HG03196 (cell line): Measurements from ENCODE around the gene ANKRD42.
A peak's percentile ranks its signal among the peaks of the same experiment; 100 is the strongest.
"Not testable (repeated sequence)": the region's sequence is repeated elsewhere in the genome, so short reads cannot be mapped to it uniquely, and the experiment has no call there.

Source experiments
- ATAC-seq: cut with Tn5 transposase; IDR thresholded peaks from one replicate; pipeline ENCODE4 v1.9.1; 2021; ENCODE audit not compliant: unreplicated experiment

The ANKRD42 gene

DNA sequence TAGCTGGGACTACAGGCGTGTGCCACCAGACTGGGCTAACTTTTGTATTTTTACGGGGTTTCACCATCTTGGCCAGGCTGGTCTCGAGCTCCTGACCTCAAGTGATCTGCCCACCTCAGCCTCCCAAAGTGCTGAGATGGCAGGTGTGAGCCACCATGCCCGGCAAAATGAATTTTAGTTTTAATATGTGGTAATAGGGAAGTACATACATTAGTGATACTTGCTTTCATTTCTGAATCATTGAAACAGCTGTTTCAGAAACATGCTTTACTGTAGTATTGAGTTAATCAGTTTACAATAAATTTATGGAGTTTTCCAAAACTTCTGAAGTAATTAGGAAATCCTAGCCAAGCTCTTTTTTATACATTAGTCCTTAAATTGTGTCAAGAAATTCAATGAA lies 21.0 kb upstream of the ANKRD42 start:
- ATAC-seq, result no peak

DNA sequence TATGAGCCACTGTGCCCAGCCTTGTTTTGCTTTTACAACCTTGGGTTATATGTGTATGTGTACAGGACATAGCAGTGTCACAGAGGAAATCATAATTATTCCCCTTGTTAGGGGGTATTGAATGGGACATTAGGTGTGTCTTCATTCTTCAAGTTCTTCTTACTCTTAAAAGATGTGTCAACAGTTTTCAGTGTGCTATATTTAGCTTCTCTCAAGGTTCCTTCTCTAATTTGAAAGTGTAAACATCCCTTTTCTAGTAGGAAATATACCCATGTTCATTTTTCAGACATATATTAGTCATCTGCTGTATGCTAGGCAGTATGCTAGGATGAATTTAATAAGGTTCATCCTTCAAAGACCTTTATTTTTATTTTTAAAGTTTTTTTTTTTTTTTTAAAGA lies 19.5 kb upstream of the ANKRD42 start:
- ATAC-seq, result peak; percentile 44

DNA sequence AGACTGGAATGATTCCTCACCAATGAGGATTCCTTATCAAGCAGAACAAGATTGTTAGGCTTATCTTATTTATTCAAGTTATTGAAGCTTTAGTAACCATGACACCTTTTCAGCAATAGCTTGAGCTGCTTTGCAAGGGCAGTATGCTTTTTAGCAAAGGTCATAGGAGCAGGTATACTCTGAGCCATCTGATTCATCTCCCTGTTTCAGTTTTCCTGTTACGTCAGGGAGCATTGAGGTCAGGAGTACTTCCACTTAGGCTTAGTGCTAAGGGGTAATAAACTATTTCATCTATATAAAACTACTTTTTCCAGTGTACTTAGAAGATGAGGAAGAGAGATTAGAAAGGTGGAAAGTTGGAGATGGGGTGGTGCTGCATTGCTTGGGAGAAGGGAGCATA lies 17.7 kb upstream of the ANKRD42 start:
- no peak for ATAC-seq

DNA sequence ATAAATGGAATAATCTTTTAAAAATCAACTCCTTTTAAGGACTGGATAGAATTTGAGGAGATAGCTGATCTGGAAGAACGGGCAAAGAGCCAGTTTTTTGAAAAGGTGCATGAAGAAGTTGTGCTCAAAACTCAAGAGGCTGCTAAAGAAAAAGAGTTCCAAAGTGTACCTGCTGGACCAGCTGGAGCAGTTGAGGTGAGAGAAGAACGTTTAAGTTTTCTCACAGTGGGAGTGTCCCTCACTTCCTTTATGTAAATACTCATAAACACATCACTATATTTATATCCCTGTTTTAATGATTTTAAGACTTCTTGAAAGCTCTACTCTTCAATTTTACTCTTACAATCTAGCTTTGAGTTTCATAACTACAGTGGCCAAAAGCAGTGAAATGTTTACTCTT lies 11.7 kb upstream of the ANKRD42 start:
- ATAC-seq, result no peak

DNA sequence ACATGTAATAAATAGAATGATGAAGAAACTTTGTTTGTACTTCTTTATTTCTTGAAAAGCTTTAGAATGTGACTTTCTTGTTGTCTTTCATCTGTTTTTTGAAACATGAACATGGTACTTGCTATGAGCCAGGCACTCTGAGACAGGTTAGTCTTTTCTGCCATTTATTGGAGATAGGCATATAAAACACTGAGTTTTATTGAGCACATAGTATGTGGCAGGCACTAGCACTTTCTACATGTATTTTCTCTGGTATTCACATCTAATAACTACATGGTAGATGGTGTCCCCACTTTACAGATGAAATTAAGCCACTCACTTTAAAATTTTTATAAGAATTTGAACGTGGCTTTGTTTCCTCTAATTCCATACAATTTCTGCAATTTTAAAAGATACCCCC lies 7.7 kb upstream of the ANKRD42 start:
- ATAC-seq, result no peak

DNA sequence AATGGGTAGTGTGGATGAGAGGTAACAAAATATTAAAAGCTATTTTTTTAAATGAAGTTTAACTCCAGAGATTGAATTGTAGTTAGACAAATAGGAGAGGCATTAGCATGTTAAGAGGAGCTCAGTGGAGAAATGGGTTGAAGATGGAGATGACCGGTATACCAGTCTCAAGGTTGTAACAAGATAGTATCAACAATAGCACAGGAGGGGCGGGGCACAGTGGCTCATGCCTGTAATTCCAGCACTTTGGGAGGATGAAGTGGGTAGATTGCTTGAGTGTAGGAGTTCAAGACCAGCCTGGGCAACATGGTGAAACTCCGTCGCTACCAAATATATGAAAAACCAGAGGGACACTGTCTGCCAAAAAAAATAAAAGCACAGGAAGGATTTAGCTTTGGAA lies 6.0 kb upstream of the ANKRD42 start:
- ATAC-seq, result no peak

DNA sequence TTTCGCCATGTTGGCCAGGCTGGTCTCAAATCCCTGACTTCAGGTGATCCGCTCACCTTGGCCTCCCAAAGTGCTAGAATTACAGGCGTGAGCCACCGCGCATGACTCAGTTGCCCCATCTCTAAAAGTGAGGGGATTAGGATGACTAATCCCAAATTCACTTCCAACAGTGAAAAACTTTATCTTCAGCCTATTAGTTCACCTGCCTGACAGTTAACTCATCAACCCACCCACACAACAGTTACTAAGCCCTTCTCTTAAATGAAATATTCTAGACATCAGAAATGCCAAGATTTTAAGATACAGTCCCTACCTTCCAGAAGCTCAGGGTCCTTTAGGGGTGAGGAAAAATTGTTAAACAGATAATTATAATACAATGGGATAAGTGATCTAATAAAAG lies 2.0 kb upstream of the ANKRD42 start:
- ATAC-seq, result no peak

DNA sequence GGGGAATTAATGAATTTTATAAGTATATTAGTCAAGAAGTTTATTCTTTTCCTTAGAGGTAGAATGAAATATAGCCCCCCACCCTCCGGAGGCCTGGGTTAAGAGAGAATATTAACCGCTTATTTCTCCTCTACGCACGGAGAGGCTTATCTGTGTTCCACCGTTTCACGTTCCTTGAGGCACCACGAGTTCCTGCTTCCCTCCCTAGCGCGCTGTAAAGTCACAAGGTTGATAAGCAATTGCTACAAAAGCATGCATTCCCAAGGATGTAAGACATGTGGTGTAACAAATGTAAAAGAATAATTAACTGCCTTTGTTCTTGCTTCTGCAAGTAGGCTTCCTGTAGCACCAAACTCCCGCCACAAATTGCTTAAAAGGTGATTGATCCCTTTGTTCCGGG lies 1.5 kb upstream of the ANKRD42 start:
- no peak for ATAC-seq

DNA sequence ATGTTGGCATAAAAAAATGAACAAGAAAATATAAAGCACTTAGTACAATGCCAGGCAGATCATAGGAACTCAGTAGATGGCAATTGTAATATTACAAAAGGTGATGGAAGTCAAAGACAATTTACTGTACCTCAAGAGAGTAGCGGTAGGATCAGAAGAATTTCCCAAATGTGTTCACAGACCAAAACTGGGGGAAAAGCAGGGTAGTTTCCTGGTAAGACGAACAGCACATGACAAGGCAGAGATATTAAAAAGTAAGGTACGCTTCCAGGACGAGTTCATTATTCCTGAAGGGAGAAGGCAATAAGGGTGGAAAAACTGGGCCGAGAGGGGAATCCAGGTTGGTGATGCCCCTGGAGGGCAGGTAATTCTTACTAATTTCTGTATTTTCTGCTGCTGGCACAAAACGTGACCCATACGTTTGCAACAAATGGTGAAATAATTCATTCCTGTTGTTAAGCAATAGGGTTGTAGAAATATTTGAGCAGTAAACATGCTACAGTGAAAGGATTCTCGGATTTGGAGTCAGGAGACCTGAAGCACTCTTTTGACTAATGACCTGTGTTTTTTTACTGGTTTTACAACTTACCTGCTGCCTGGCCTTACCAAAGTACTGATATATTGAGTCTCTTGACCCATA lies 786 bp upstream of the ANKRD42 start:
- ATAC-seq, result no peak

DNA sequence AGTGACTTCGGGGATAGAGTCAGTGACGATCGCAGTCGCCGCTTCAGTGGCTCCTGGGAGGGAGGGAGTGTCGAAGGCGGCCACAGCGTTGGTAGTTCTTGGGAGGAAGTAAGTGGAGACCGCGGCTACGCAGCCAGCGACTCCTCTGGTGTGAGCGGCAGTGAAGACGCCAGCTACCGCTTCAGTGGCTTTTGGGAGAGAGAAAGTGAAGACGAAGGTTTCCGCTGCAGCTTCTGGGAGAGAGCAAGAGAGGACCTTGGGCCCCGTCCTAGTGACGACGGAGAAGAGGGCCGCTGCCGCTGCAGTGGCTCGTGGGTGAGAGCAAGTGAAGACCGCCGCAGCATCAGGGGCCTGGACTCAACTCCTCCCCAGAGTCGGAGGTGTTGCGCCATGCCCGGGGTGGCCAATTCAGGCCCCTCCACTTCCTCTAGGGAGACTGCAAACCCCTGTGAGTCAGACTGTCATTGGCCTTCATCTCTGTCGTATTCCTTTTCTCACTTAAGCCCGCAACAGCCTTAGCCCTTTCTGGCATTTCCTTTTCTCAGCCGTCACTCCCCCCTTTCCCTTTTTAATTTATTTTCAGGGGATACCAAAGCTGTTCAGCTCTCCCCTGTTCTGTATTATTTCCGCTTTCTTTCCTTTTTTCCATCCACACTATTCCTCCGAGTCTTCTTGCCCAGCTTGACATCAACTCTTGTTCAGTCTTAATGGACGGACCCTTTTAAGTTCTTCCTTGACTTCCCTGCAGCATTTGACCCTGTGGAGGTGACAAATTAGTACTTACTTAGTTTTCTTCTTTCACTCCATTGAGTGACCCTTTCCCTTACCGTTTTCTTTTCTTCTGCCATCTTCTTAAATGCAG lies 1.0 kb downstream of the ANKRD42 start:
- peak; percentile 39 for ATAC-seq

DNA sequence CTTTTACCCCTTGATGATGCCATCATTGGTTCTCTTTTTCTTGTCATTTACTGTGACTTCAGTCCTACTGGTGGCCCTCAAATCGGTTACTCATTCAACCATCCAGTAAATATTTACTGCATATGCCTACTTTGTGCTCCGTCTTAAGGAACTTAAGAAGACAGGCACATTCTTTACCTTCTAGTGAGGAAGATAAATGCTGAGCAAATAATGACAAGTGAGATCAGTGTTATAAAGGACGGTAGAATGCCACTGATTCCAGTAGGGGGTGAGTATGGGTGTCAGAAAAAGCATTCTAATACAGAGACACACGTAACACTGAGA lies 1.6 kb downstream of the ANKRD42 start:
- no peak for ATAC-seq

DNA sequence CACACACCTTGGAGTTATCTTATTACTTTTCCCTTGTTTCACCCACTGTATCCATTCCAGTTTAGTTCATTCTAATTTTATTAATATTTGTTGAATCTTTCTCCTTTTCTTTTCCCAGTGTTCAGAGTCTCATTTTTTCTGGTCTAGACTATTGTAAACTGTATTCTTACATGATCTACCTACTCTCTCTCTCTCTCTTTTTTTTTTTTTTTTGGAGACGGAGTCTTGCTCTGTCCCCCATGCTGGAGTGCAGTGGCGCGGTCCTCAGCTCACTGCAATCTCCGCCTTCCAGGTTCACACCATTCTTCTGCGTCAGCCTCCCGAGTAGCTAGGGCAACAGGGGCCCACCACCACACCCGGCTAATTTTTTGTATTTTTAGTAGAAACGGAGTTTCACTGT lies 2.1 kb downstream of the ANKRD42 start:
- no peak for ATAC-seq

DNA sequence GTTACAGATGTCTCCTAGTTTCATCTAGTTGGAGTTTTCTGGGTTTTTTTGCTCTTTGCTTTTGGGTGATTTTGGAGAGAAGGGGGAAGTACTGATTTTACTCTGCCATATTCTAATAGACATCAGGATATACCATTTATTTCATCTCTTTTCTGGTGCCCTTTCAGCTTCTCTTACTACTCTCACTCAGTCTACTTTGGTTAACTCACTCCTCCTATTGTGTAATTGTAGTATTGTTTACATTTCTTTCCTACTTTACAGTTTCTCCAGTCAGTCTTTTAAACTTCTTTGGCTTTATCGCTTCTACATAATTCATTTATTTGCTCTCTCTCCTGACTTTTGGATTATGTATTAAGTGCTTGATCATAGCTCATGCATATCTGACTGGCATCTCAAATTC lies 6.5 kb downstream of the ANKRD42 start:
- ATAC-seq, result no peak

DNA sequence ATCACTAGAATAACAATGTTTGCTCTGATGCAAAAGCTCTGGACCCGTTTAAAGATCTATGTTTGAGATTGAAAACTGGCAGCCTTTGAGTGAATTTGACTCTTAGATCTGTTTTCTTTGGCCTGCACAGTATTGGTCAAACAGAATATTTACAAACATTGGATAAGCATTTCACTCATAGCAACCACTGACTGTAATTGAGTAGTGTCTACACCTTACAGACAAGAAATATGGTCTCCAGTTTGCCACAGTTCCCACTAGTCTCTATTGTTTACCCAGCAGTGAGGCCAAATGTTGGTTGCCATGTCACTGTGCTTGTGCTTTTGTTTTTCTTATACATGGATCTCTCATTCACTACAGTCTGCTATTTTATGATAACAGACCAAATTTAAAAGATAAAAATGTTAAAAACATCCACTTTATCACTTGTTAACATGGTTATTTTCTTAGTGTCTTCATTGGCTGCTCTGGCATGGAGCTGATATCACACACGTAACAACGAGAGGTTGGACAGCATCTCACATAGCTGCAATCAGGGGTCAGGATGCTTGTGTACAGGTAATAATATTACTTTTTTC lies 12.2 kb downstream of the ANKRD42 start:
- no peak for ATAC-seq

DNA sequence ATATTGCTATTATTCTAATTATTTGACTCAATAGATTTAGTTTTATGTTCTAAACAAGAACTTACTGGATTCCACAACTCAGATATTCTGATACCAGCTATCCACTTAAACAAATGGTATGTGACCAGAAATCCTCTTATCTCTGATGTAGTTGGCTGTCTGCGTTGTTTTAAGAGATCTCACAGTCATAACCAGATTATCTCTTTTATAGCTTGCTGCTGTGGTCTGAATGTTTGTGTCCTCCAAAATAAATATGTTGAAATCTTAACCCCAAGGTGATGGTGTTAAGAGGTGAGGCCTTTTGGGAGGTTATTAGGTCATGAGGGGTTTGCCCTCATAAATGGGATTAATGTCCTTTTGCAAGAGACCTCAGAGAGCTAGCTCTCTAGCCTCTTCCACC lies 12.7 kb downstream of the ANKRD42 start:
- no peak for ATAC-seq

DNA sequence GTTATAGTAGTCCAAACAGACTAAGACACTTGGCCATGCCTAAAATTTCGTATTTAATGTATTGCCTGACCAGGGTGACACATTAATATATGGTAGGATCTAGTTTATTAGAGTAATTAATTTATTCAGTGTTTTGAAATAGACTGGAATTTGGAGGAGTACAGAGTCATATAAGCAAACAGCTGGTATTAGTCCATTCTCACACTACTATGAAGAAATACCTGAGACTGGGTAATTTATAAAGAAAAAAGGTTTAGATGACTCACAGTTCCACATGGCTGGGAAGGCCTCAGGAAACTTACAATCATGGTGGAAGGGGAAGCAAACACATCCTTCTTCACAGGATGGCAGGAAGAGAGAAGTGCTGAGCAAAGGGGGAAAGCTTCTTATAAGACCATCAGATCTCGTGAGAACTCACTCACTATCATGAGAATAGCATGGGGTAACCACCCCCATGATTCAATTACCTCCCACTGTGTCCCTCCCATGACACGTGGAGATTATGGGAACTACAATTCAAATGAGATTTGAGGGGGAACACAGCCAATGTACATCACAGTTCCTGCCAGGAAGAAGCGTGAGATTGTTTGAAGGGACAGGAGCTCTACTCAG lies 13.4 kb downstream of the ANKRD42 start:
- ATAC-seq, result not testable (repeated sequence)

DNA sequence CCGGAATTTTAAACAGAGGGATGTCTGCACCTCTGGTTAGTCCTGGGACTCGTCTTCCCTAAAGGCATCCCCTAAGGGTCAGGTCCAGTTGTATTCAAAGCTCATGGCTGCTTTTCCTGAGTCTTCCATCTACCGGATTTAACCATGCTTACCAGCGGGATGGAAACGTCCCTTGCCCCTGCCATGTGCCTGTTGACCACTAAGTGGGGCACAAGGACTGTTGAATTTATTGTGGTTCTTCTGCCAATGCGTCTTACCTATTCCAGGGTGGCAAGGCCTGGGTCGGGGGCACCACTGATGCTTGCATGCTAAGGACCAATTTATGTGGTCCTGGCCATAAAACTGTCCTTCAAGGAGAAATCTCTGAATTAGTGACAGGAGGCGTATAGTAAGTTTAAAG lies 25.6 kb downstream of the ANKRD42 start:
- no peak for ATAC-seq

DNA sequence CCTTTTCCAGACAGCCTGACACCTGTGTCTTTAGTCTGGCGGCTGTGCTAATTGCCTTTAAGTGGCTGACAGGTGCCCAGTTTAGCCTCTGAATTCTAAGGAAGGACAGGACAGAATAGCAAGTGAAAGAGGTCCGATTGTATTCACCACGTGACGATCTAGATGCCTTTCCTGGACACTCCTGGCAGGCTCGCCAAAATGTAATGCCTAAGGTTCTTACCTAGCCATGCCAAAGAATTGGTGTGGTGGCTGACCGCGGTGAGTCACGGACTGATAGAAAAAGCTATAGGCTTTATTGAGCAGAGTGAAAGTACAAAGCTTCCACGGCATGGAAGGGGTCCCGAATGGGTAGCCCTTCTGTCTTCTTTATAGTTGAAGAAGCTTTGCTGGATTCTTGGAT lies 26.7 kb downstream of the ANKRD42 start:
- ATAC-seq, result no peak

DNA sequence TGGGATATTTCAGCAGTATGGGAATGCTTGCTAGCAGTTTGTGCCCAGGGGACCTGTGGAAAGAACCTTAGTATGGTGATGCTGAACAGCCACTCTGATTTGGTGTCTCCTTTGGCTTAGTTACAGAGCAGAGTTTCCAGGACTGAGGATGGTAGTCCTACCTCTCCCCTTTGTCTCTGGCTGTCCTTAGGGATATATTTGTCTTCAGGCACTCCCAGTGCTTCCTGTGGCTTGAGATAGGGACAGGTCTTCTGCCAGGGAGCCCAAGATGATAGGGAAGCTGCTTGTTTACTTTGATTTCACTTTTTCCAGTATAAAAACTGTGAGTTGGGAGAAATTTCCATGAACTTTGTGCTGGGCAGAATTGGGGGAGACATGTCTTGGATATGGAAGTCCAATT lies 28.2 kb downstream of the ANKRD42 start:
- no peak for ATAC-seq

DNA sequence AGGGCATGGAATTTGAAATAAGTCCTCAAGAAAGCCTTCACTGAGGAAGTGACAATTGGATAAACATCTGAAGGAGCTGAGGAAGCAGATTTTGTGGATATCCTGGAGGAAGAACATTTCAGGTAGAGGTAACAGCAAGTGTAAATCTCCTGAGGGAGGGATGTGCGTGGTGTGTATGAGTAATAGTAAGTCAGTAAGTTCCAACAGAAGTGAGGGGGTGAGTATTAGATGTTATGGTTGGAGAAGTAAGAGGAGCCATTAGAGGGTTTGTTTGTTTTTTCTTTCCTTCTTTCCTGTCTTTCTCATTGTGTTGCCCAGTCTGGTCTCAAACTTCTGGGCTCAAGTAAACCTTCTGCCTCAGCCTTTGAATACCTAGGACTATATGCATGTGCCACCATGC lies 29.0 kb downstream of the ANKRD42 start:
- ATAC-seq, result no peak

DNA sequence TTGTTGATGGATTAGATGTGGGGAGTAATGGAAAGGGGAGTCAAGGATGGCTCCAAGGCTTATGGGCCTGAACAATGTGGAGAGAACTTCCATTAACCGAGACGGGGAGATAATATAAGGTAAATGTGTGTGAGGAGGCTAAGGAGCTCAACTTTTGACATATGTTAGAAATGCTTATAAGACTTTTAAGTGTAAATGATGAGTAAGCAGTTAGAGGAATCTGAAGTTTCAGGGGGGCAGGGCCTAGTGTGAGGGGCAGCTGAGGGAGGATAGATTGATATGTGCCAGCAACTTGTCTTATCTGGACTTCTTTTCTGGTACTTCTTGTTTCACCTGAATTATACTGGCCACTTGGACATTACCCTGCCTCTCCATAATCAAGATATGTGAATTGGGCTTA lies 29.9 kb downstream of the ANKRD42 start:
- no peak for ATAC-seq

DNA sequence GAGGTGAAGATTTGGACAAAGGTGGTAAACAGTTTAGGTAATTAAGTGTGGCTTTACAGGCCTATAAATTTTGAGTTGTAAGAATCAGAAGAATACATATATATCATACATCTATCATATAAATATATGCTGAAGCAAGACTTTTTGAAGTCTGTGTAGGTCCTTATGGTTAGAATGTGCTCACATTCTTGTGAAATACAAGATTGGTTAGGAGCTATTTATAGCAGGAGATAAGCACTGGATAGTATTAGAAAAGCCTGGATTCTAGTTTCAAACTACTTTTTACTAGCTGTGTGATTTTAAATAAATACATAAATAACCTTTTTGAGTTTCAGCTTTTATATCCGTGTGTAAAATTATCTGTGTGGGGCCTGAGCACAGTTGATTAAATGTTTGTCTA lies 42.3 kb downstream of the ANKRD42 start:
- ATAC-seq, result no peak
